ENCODE data around the gene RBM8A.

Gene RBM8A

DNA sequence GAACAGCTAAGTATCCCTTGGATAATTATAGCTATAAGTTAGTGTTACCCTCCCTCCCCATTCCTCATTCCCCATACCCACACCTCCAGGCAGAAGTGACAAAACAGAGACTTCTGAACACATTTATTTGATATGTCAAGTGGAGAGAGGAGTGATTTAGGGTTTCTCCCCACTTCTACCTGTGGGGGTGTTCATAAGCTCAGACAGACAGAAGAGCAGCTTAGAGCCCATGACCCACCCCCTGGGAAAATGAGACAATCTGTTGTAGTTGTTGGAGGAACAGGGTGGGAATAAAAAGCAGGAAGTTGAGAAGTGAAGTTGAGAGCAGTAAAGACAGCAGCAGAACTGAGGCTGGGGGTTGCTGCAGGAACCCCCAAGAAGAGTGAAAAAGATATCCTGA lies 32.0 kb upstream of the RBM8A start:
- no peak for ATAC-seq
- no peak for TF ChIP-seq OSR1 (CRISPR knock-in tag; IDR thresholded peaks at IDR 0.05)
- TF ChIP-seq, protein P1, sequence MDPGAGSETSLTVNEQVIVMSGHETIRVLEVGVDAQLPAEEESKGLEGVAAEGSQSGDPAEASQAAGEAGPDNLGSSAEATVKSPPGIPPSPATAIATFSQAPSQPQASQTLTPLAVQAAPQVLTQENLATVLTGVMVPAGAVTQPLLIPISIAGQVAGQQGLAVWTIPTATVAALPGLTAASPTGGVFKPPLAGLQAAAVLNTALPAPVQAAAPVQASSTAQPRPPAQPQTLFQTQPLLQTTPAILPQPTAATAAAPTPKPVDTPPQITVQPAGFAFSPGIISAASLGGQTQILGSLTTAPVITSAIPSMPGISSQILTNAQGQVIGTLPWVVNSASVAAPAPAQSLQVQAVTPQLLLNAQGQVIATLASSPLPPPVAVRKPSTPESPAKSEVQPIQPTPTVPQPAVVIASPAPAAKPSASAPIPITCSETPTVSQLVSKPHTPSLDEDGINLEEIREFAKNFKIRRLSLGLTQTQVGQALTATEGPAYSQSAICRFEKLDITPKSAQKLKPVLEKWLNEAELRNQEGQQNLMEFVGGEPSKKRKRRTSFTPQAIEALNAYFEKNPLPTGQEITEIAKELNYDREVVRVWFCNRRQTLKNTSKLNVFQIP (CRISPR knock-in tag; IDR thresholded peaks at IDR 0.05; ENCODE audit: borderline replicate concordance, low read depth) = no peak
- TF ChIP-seq, protein P2, sequence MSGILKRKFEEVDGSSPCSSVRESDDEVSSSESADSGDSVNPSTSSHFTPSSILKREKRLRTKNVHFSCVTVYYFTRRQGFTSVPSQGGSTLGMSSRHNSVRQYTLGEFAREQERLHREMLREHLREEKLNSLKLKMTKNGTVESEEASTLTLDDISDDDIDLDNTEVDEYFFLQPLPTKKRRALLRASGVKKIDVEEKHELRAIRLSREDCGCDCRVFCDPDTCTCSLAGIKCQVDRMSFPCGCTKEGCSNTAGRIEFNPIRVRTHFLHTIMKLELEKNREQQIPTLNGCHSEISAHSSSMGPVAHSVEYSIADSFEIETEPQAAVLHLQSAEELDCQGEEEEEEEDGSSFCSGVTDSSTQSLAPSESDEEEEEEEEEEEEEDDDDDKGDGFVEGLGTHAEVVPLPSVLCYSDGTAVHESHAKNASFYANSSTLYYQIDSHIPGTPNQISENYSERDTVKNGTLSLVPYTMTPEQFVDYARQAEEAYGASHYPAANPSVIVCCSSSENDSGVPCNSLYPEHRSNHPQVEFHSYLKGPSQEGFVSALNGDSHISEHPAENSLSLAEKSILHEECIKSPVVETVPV (CRISPR knock-in tag; IDR thresholded peaks at IDR 0.05) = no peak

DNA sequence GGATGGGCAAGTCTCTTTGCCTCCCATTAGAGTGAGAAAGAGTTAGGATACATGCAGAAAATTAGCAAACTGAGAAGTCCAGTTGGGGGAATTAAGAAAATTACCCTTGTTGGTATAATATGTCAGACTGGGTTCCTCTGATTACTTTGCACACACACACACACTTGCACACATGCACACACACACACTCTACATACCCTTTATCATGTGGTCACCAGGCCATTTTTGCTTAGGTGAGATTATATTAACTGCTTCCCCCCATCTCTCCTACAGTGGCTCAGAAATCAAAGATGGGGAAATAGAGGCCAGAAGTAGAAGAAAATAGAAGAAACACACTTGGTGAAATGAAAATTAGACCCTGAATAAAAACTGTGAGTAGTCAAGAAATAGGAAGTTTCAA lies 31.4 kb upstream of the RBM8A start:
- TF ChIP-seq GLIS3 (CRISPR knock-in tag; IDR thresholded peaks at IDR 0.05) = no peak
- TF ChIP-seq PPARA (CRISPR knock-in tag; IDR thresholded peaks at IDR 0.05; ENCODE audit: borderline replicate concordance) = no peak
- TF ChIP-seq TOX (CRISPR knock-in tag; IDR thresholded peaks at IDR 0.05; ENCODE audit: borderline replicate concordance) = no peak
- TF ChIP-seq ZFP30 (CRISPR knock-in tag; IDR thresholded peaks at IDR 0.05) = no peak
- TF ChIP-seq, protein P1 (CRISPR knock-in tag; IDR thresholded peaks at IDR 0.05; ENCODE audit: borderline replicate concordance, low read depth) = no peak
- TF ChIP-seq, protein P3, sequence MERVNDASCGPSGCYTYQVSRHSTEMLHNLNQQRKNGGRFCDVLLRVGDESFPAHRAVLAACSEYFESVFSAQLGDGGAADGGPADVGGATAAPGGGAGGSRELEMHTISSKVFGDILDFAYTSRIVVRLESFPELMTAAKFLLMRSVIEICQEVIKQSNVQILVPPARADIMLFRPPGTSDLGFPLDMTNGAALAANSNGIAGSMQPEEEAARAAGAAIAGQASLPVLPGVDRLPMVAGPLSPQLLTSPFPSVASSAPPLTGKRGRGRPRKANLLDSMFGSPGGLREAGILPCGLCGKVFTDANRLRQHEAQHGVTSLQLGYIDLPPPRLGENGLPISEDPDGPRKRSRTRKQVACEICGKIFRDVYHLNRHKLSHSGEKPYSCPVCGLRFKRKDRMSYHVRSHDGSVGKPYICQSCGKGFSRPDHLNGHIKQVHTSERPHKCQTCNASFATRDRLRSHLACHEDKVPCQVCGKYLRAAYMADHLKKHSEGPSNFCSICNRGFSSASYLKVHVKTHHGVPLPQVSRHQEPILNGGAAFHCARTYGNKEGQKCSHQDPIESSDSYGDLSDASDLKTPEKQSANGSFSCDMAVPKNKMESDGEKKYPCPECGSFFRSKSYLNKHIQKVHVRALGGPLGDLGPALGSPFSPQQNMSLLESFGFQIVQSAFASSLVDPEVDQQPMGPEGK (CRISPR knock-in tag; IDR thresholded peaks at IDR 0.05; ENCODE audit: borderline replicate concordance) = no peak
- no peak for TF ChIP-seq OSR1 (CRISPR knock-in tag; IDR thresholded peaks at IDR 0.05)
- no peak for TF ChIP-seq CSDC2 (CRISPR knock-in tag; IDR thresholded peaks at IDR 0.05)
- no peak for TF ChIP-seq SNAI2 (CRISPR knock-in tag; IDR thresholded peaks at IDR 0.05)
- no peak for TF ChIP-seq ZFP3 (CRISPR knock-in tag; IDR thresholded peaks at IDR 0.05)
- no peak for TF ChIP-seq RARB (CRISPR knock-in tag; IDR thresholded peaks at IDR 0.05)
- TF ChIP-seq, protein P4, sequence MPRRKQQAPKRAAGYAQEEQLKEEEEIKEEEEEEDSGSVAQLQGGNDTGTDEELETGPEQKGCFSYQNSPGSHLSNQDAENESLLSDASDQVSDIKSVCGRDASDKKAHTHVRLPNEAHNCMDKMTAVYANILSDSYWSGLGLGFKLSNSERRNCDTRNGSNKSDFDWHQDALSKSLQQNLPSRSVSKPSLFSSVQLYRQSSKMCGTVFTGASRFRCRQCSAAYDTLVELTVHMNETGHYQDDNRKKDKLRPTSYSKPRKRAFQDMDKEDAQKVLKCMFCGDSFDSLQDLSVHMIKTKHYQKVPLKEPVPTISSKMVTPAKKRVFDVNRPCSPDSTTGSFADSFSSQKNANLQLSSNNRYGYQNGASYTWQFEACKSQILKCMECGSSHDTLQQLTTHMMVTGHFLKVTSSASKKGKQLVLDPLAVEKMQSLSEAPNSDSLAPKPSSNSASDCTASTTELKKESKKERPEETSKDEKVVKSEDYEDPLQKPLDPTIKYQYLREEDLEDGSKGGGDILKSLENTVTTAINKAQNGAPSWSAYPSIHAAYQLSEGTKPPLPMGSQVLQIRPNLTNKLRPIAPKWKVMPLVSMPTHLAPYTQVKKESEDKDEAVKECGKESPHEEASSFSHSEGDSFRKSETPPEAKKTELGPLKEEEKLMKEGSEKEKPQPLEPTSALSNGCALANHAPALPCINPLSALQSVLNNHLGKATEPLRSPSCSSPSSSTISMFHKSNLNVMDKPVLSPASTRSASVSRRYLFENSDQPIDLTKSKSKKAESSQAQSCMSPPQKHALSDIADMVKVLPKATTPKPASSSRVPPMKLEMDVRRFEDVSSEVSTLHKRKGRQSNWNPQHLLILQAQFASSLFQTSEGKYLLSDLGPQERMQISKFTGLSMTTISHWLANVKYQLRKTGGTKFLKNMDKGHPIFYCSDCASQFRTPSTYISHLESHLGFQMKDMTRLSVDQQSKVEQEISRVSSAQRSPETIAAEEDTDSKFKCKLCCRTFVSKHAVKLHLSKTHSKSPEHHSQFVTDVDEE (CRISPR knock-in tag; IDR thresholded peaks at IDR 0.05) = no peak
- TF ChIP-seq ZNF8 (CRISPR knock-in tag; IDR thresholded peaks at IDR 0.05) = no peak
- no peak for TF ChIP-seq ESRRG (CRISPR knock-in tag; IDR thresholded peaks at IDR 0.05)
- TF ChIP-seq, protein P2 (CRISPR knock-in tag; IDR thresholded peaks at IDR 0.05) = no peak
- ATAC-seq = no peak

DNA sequence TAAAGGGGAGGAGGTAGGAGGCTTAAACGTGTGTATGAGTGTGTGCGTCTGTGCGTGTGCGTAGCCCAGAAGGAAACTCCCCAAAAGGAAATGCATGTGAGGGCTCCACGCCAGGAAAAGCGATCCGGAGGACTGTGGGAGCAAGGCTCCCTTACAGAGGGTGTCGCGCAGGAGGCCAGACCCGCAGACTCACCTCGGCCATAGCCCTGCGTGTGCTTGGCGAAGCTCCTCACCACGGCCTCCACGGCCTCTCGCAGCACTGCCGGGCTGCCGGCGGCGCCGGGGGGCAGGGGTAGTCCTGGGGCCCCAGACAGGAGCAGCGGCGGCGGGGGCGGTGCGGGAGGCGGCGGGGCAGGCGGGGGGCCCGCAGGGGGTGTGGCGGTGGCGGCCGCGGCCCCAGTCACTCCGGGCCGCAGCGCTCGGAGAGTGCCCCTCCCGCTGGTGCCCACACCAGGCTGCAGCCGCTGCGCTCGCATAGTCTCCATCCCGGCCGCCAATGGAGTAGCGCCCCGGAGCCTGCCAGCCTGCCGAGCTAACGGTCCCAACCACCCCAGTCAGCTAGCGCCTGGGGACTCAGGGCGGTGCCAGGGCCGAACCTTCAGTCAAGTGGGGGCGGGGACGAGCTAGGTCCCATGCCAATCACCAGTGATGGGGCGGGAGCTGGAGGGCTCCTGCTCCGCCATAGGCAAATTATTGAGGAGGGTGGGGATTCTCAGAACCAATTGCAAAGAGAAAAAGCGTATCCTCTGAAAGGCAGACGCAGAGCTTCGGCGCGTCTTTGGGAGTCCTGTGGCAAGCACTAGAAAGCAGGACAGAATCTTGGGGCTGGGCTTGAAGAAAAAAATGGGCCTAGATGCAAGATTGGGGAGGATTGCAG lies 30.4 kb upstream of the RBM8A start, which contains the start of gene LIX1L:
TSS of gene LIX1L (minus strand) at position 575 of the 877 bp plus-strand sequence. CDS start at position 485, 90 bp downstream.
- TF ChIP-seq ZFP3 (CRISPR knock-in tag; IDR thresholded peaks at IDR 0.05) = peak; percentile 84; the same call in 1 of the 2 replicates
- TF ChIP-seq, protein P1 (CRISPR knock-in tag; IDR thresholded peaks at IDR 0.05; ENCODE audit: borderline replicate concordance, low read depth) = no peak
- peak; percentile 72 for ATAC-seq

Data from SK-N-SH treated with all-trans-retinoic acid at 6 μM for 48 hours (cell line).